ENCODE data around the gene CORO2B. TPM values are rescaled to one million over a fixed set of nuclear protein-coding genes. Genes with fewer than 3 reads are reported as not detected.
A peak's percentile ranks its signal among the peaks of the same experiment; 100 is the strongest.

The CORO2B gene
- total RNA-seq, 4 donors from 2014 or later = 0.70 to 9.1 (median 1.7) TPM

DNA sequence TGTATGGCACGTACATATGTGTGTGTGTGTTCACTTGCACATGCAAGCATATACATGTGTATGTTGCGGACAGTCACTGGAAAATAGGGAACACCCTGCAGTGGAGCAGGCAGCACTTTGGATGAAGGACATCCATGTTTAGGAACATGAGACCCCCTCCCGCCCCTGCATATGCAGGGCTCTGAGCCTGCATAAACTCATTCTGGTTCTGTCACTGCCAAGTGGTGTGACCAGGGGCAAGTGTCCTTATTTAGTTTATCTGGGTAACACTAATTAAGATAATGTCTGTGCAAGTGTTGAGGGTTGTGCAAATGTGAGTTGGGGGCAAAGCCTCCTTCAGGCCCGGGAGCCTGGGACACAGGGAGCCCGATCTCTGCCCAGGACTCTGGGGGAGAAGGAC is 105.7 kb downstream of the CORO2B start:
- Histone ChIP-seq H3K27me3 (no peaks in the 10 kb centered on the region), H3K9me3 (no peaks in the 10 kb centered on the region), H3K4me3 (no peak overlapping the region), H3K4me1 (no peaks in the 10 kb centered on the region), H3K27ac (no peak overlapping the region), H3K36me3 (no peaks in the 10 kb centered on the region)
- DNase-seq = peak in 1 of 3 donors; percentile 5
- TF ChIP-seq POLR2A (IDR thresholded peaks at IDR 0.05) = no peak
- TF ChIP-seq, protein P1, sequence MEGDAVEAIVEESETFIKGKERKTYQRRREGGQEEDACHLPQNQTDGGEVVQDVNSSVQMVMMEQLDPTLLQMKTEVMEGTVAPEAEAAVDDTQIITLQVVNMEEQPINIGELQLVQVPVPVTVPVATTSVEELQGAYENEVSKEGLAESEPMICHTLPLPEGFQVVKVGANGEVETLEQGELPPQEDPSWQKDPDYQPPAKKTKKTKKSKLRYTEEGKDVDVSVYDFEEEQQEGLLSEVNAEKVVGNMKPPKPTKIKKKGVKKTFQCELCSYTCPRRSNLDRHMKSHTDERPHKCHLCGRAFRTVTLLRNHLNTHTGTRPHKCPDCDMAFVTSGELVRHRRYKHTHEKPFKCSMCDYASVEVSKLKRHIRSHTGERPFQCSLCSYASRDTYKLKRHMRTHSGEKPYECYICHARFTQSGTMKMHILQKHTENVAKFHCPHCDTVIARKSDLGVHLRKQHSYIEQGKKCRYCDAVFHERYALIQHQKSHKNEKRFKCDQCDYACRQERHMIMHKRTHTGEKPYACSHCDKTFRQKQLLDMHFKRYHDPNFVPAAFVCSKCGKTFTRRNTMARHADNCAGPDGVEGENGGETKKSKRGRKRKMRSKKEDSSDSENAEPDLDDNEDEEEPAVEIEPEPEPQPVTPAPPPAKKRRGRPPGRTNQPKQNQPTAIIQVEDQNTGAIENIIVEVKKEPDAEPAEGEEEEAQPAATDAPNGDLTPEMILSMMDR (IDR thresholded peaks at IDR 0.05) = no peak

DNA sequence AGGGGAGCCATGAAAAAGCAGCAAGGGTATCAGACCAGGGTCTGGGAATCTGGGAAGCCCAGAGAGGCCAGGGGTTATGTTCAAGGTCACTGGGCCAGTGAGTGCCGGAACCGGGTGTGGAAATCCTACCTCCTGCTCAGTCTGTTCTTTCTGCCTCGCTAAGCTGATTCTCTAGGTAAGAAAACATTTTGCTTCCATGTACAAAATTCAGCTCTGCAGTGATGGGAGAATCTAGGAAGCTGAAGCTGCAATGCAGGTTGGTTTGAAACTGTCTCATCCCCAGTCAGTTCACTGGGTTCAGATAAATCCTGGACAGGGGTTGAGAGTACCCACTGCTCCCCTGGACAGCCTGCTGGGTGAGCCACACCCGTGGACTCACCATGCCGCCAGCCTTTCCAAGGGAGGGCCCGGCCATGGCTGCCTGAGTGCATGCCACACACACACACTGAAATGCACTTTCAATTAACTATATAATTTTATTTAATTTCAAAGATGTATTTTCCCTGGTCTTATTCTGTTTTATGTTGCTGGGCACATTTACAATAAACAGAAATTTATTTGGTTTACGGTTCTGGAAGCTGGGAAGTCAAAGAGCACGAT is 108.4 kb downstream of the CORO2B start:
- no peak for DNase-seq
- no peaks in the 10 kb centered on the region for H3K9me3 ChIP-seq
- no peak for TF ChIP-seq POLR2A (IDR thresholded peaks at IDR 0.05)
- TF ChIP-seq, protein P1 (IDR thresholded peaks at IDR 0.05) = no peak
- H3K36me3 ChIP-seq = no peaks in the 10 kb centered on the region
- H3K27me3 ChIP-seq = no peaks in the 10 kb centered on the region
- H3K27ac ChIP-seq = no peak overlapping the region
- H3K4me1 ChIP-seq = no peaks in the 10 kb centered on the region
- H3K4me3 ChIP-seq = no peak overlapping the region

DNA sequence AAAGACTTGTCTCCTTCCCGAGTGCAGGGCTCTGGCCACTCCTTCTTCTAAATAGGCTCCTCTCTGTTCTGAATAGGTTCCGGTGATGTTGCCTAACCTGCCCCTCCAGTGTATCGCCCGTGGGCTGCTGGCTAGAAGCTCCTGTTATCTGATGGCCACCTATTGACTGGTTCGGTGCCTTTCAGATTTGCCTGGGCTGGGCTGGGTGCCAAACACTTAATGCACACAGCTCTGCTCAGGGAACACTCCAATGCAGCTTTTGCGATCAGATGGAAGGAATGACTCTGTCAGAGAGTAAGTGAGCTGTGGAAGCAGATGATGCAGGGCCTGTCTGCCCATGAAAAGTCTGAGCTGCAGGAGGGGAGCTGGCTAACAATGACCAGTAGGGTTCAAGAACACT is 112.9 kb downstream of the CORO2B start:
- H3K27me3 ChIP-seq = no peaks in the 10 kb centered on the region
- no peak for TF ChIP-seq POLR2A (IDR thresholded peaks at IDR 0.05)
- TF ChIP-seq, protein P1 (IDR thresholded peaks at IDR 0.05) = no peak
- no peaks in the 10 kb centered on the region for H3K36me3 ChIP-seq
- no peak overlapping the region for H3K4me3 ChIP-seq
- H3K4me1 ChIP-seq = no peaks in the 10 kb centered on the region
- DNase-seq = no peak
- H3K27ac ChIP-seq = no peak overlapping the region
- no peaks in the 10 kb centered on the region for H3K9me3 ChIP-seq

DNA sequence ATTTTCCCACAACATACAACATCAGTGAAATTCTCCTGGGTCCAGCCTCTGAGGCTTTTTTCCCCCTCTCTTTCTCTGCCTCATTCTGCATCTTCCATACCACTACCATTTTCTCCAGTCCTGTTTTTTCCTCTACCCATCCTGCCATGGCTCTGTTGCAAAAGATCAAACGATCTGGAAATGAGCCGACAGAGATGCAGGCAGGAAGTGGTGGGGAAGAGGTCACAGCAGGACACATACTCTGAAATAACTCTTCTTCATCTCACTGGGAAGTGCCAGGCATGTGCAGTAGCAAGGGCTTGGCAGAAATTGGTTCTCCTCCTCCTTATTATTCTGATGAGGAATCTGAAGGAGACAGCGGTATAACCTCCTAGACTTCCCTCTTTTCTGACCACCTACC is 114.3 kb downstream of the CORO2B start:
- H3K4me3 ChIP-seq = no peak overlapping the region

DNA sequence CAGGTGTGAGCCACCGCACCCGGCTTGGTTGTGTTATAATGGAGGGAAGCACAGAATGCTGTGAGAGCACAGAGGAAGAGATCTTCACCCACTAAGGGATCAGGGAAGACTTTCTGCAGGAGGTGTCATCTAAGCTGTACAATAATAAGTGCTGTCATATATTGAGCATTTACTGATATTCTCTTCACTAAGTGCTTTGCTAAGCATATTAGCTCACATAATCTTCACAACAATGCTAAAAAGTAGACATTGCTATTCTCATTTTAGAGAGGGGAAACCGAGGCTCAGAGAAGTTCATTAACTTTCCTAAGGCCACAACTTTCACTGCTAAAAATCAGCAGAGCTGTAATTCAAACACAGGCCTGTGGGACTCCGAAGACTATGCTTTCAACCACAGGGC is 115.3 kb downstream of the CORO2B start:
- DNase-seq = no peak
- no peaks in the 10 kb centered on the region for H3K4me1 ChIP-seq
- H3K9me3 ChIP-seq = no peaks in the 10 kb centered on the region
- no peaks in the 10 kb centered on the region for H3K27me3 ChIP-seq
- no peaks in the 10 kb centered on the region for H3K36me3 ChIP-seq
- no peak overlapping the region for H3K27ac ChIP-seq
- H3K4me3 ChIP-seq = no peak overlapping the region
- TF ChIP-seq POLR2A (IDR thresholded peaks at IDR 0.05) = no peak
- TF ChIP-seq, protein P1 (IDR thresholded peaks at IDR 0.05) = no peak

More for the DNA sequence above, 114.3 kb downstream of the CORO2B start:
- Histone ChIP-seq H3K27me3 (no peaks in the 10 kb centered on the region), H3K27ac (no peak overlapping the region), H3K36me3 (no peaks in the 10 kb centered on the region), H3K9me3 (no peaks in the 10 kb centered on the region), H3K4me1 (no peaks in the 10 kb centered on the region)
- no peak for TF ChIP-seq POLR2A (IDR thresholded peaks at IDR 0.05)
- TF ChIP-seq, protein P1 (IDR thresholded peaks at IDR 0.05) = no peak
- DNase-seq = no peak

All from Peyer's patch (tissue), 4 donors.